GM18505 (cell line): Measurements from ENCODE around the gene ASB9.
"Not testable (repeated sequence)": the region's sequence is repeated elsewhere in the genome, so short reads cannot be mapped to it uniquely, and the experiment has no call there.

Source experiments
- ATAC-seq: cut with Tn5 transposase; IDR thresholded peaks from one replicate; pipeline ENCODE4 v1.9.1; 2021; ENCODE audit not compliant: unreplicated experiment
- POLR2A ChIP-seq: IDR thresholded peaks from 4 replicates; pipeline ENCODE4 v1.6.1; 2011; ENCODE audit warnings: borderline replicate concordance; ENCODE audit not compliant: insufficient read depth, insufficient read length; ENCODE audit errors: extremely low read depth

Gene ASB9

GRCh38 chrX:15269618-15270521, at the start of gene ASB9:
ASB9 (minus strand) TSS chrX:15270083; CDS start chrX:15269874, 209 bp downstream.
- ATAC-seq: no peak
- no peak for TF ChIP-seq POLR2A

- no peak for ATAC-seq
- no peak for TF ChIP-seq POLR2A
Measured at GRCh38 chrX:15319075-15319474, 49.2 kb upstream of the ASB9 start.

GRCh38 chrX:15315509-15315908, 45.6 kb upstream of the ASB9 start, which contains the start of gene ASB11:
ASB11 (minus strand) TSS chrX:15315640; CDS start chrX:15315605, 35 bp downstream.
- ATAC-seq: no peak
- no peak for TF ChIP-seq POLR2A

- TF ChIP-seq POLR2A: no peak
- ATAC-seq: no peak
Measured at GRCh38 chrX:15314472-15314871, 44.6 kb upstream of the ASB9 start.

- TF ChIP-seq POLR2A: no peak
- no peak for ATAC-seq
Measured at GRCh38 chrX:15311119-15311518, 41.2 kb upstream of the ASB9 start.

- ATAC-seq: no peak
- TF ChIP-seq POLR2A: no peak
Measured at GRCh38 chrX:15310117-15310516, 40.2 kb upstream of the ASB9 start.

- ATAC-seq: not testable (repeated sequence)
Measured at GRCh38 chrX:15305899-15306298, 36.0 kb upstream of the ASB9 start.

- no peak for ATAC-seq
- TF ChIP-seq POLR2A: no peak
Measured at GRCh38 chrX:15301924-15302323, 32.0 kb upstream of the ASB9 start.

GRCh38 chrX:15299941-15300851, 30.3 kb upstream of the ASB9 start:
- no peak for ATAC-seq
- no peak for TF ChIP-seq POLR2A

- TF ChIP-seq POLR2A: no peak
- ATAC-seq: no peak
Measured at GRCh38 chrX:15298780-15299179, 28.9 kb upstream of the ASB9 start.

- no peak for ATAC-seq
- no peak for TF ChIP-seq POLR2A
Measured at GRCh38 chrX:15298201-15298600, 28.3 kb upstream of the ASB9 start.

GRCh38 chrX:15293451-15293850, 23.6 kb upstream of the ASB9 start:
- no peak for TF ChIP-seq POLR2A
- no peak for ATAC-seq

GRCh38 chrX:15292861-15293260, 23.0 kb upstream of the ASB9 start:
- ATAC-seq: no peak
- TF ChIP-seq POLR2A: no peak
